GM12874 (cell line): Measurements from ENCODE around the gene MPEG1.
A peak's percentile ranks its signal among the peaks of the same experiment; 100 is the strongest.

Experiments
- TF ChIP-seq, protein P1 (sequence below): IDR thresholded peaks from 2 replicates; pipeline ENCODE4 v1.5.1; 2011; ENCODE audit warnings: low read depth, mild to moderate bottlenecking, control low read depth, low read length, moderate library complexity; ENCODE audit not compliant: insufficient read depth

Gene MPEG1

GRCh38 chr11:59218319-59218718 is 5.6 kb upstream of the MPEG1 start:
- TF ChIP-seq, protein P1, sequence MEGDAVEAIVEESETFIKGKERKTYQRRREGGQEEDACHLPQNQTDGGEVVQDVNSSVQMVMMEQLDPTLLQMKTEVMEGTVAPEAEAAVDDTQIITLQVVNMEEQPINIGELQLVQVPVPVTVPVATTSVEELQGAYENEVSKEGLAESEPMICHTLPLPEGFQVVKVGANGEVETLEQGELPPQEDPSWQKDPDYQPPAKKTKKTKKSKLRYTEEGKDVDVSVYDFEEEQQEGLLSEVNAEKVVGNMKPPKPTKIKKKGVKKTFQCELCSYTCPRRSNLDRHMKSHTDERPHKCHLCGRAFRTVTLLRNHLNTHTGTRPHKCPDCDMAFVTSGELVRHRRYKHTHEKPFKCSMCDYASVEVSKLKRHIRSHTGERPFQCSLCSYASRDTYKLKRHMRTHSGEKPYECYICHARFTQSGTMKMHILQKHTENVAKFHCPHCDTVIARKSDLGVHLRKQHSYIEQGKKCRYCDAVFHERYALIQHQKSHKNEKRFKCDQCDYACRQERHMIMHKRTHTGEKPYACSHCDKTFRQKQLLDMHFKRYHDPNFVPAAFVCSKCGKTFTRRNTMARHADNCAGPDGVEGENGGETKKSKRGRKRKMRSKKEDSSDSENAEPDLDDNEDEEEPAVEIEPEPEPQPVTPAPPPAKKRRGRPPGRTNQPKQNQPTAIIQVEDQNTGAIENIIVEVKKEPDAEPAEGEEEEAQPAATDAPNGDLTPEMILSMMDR, result no peak

DNA sequence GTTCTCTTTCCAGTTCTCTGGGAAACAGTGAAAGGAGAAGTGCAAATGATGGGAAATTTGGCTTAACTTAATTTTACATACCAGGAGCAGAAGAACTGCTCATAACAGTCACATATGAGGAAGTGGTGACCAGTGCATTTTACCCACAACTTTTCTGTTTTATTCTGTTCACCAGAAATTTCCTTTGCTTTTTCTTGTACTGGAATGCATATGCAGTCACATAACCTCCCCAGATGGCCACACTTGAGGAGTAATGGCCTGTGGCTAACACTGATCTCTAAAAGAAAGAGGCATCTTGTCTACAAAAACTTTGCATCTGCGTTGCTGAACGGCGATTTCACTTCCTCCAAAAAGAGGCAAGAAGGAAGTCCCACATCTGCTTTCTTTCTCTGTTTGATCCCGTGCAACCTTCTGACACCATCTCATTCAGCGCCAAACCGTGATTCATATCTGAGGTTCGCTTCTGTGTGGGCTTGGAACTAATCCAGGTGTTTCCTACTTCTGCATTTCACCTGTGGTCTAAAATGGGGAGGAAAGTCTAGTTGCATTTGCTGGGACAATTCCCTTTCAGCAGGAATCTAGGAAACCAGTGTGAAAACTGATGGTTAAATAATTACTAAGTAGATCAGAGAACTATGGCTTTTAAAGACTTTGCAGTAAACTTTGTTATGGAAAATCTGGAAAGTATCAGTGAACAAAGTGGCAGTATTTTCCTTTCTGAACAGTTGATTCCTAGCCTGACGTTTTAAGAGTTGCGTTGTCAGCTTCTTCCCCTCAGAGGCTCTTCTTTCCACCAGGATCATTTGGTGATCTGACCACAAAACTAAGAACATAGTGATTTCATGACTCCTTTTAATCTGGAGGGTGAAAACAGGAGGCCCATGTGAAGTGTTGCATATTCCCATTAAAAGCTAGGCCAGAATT is 4.2 kb upstream of the MPEG1 start:
- TF ChIP-seq, protein P1, result no peak

DNA sequence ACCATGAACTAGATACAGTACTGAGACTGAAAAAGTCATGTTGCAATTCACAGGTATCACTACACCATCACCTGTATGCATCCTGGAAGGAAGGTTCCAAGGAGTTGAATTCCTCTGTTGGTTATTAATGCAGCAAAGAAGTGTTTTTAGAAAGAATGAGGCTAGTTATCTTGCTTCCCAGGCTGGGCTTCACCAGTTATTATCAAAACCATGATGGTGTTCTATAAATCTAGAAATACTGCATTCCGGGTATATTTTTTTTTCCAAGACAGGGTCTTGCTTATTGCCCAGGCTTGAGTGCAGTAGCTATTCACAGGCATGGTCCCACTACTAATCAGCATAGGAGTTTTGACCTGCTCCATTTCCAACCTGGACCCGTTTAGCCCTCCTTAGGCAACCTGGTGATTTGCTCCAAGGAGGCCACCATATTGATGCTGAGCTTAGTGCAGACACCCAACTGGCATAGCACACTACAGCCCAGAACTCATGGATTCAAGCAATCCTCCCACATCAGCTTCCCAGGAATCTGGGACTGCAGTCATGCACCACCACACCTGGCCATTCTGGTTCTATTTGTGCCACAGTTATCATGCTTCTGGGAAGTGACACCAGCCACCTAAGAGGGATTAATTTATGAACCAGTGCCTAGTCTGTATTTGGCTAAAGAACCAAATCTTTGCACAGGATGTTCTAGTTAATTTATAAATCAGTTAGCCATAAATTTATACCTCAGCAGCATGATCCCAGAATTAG is 1.6 kb upstream of the MPEG1 start:
- TF ChIP-seq, protein P1, result no peak

- TF ChIP-seq, protein P1, result no peak
These were observed 505 bp downstream of the MPEG1 start for GRCh38 chr11:59212222-59212621.

DNA sequence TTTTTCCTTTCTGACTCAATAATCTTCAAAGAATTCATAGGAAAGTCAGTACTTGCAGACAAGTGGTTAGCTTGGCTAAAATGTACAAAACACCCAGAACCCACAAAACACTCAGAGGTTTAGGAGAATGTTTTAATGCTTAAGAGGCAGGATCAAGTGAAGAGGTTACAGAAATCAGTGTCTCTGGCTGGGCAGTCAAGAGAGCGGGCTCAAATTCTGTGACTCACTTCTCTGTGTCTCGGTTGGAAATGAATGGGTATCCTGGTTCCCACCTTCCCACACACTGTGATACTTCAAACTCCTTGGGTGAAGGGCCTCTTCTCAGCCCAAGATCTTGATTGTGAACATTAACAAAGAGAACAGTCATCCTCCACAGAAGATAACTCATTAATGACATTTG is 3.8 kb downstream of the MPEG1 start:
- TF ChIP-seq, protein P1, result no peak

DNA sequence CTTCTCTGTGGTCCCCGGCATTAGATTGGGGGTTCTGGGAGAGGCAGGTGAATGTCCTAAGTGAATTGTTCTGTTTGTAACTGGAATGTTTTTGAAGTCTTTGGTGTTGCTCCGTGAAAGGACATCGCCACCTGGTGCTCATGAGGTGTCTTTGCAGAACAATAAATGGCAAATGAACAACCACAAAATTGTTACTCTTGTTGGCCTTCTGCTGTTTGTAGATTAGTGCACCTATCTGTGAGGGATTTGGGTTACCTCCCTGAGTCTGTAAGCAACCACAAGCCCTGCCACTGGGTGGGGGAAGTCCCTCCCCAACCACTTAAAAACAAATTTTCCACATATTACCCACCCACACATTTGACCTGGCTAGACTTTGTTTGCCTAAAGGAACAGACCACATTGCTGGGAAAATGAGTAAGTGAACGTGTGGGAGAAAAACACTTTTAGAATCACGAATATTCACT is 4.7 kb downstream of the MPEG1 start:
- TF ChIP-seq, protein P1, result peak; percentile 61

DNA sequence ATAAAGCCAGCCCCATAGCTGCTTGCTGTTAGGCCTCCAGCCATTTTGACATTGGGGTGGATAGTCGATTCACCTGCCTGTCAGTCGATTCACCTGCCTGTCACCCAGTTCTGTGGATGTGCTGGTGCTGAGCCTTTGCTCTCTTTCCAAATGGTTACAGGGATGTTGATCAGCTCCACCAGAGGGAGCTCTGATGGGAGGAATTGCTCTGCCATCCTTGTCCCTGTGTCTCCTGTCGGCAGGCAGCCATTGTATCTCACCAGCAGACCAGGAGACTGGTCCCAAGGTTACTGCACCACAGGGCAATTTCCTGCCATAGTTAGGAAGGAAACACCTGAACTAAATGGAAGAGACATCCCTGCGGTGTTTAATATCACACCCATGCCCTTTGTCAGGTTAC is 6.1 kb downstream of the MPEG1 start:
- TF ChIP-seq, protein P1, result peak; percentile 73
